Rectal smooth muscle tissue (tissue), 1 donor: ENCODE data around the gene GNB2.
A peak's percentile ranks its signal among the peaks of the same experiment; 100 is the strongest.
"Not testable (repeated sequence)": the region's sequence is repeated elsewhere in the genome, so short reads cannot be mapped to it uniquely, and the experiment has no call there.

ENCODE experiments used
- H3K27ac ChIP-seq: one replicate; pipeline ENCODE4 v1.7.0; 2013; ENCODE audit warnings: low read depth, low read length, inconsistent platforms
- H3K27me3 ChIP-seq: one replicate; pipeline ENCODE4 v1.7.0; 2013; ENCODE audit warnings: low read length; ENCODE audit not compliant: control insufficient read depth, insufficient read depth
- H3K36me3 ChIP-seq: one replicate; pipeline ENCODE4 v1.7.0; 2013; ENCODE audit warnings: low read length; ENCODE audit not compliant: control insufficient read depth, insufficient read depth
- H3K4me1 ChIP-seq: one replicate; pipeline ENCODE4 v1.7.0; 2013; ENCODE audit warnings: low read length; ENCODE audit not compliant: control insufficient read depth, insufficient read depth
- H3K4me3 ChIP-seq: one replicate; pipeline ENCODE4 v1.7.0; 2013; ENCODE audit warnings: low read length
- H3K9ac ChIP-seq: one replicate; pipeline ENCODE4 v1.7.0; 2013; ENCODE audit warnings: low read length

Gene GNB2

DNA sequence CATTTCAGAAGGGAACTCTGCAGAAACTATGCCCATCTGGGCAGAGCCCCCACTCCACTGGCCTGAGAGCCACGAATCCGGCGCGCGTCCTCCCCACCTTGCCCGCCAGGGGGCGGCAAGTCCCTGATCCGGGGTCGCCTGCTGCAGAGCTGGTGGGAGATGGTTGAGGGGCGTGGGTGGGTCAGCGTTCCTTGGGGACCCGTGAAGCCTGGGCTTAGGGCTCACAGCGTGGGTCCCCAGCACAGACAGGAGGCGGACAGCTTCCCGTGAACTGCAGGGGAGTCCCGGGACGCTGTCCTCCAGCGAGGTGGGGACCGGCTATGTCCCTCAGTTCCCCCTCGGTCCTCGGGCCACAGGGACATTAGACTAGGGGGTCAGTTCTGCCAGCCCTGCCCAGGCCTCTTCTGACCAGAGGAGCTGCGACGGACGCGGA lies 31.8 kb downstream of the GNB2 start:
- H3K27ac ChIP-seq, result peak overlapping the region; percentile 85
- H3K36me3 ChIP-seq, result no peaks in the 10 kb centered on the region
- H3K27me3 ChIP-seq, result no peaks in the 10 kb centered on the region
- peak overlapping the region; percentile 87 for H3K4me3 ChIP-seq
- peak overlapping the region; percentile 66 for H3K9ac ChIP-seq
- H3K4me1 ChIP-seq, result peaks cover 9% of the 10 kb centered on the region

DNA sequence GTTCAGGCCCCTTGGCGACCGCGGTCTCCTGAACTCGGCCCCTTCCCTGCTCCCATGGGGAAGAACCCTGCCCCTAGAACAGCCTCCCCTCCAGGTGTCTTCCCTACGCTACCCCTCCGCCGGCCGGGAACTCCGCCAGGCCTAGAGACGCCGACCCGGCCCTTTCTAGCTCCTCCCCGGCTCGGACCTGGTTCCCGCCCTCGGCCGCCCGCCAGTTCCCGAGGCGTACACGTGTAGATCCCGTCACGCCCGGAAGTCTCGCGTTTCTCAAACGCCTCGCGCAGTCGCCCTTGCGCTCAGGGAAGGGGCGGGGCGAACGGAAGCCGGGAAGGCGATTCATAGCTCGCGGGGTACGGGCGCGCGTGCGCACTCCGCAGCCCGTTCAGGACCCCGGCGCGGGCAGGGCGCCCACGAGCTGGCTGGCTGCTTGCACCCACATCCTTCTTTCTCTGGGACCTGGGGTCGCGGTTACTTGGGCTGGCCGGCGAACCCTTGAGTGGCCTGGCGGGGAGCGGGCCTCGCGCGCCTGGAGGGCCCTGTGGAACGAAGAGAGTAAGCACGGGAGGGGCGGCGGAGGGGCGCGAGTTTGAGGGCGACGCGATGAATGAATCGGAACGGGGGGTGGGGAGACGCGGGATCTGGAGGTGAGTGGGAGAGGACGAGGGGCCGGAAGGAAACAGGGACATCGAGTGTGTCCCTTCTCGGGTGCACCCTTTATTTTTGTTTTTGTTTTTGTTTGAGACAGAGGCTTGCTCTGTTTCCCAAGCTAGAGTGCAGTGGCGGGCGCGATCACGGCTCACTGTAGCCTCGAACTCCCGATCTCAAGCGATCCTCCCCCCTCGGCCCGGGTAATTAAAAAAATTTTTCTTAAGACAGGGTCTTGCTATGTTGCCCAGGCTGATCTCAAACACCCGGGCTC lies 32.5 kb downstream of the GNB2 start, which contains the start of gene POP7:
Gene POP7 (plus strand): TSS at position 369 of the 919 bp plus-strand sequence. CDS start 710 bp downstream, outside the sequence.
- no peaks in the 10 kb centered on the region for H3K36me3 ChIP-seq
- peak within 1 kb of the TSS; percentile 94 for H3K4me3 ChIP-seq
- peak within 1 kb of the TSS; percentile 85 for H3K27ac ChIP-seq
- peaks cover 9% of the 10 kb centered on the region for H3K4me1 ChIP-seq
- H3K9ac ChIP-seq, result peak within 1 kb of the TSS; percentile 78
- no peaks in the 10 kb centered on the region for H3K27me3 ChIP-seq

DNA sequence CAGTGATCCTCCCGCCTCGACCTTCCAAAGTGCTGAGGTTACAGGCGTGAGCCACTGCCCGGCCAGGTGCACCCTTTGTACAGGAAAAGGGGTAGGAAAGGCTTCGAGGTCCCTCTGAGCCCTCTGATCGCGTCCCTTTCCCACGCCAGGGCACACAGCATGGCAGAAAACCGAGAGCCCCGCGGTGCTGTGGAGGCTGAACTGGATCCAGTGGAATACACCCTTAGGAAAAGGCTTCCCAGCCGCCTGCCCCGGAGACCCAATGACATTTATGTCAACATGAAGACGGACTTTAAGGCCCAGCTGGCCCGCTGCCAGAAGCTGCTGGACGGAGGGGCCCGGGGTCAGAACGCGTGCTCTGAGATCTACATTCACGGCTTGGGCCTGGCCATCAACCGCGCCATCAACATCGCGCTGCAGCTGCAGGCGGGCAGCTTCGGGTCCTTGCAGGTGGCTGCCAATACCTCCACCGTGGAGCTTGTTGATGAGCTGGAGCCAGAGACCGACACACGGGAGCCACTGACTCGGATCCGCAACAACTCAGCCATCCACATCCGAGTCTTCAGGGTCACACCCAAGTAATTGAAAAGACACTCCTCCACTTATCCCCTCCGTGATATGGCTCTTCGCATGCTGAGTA lies 33.3 kb downstream of the GNB2 start:
- H3K9ac ChIP-seq, result peak overlapping the region; percentile 78
- H3K27me3 ChIP-seq, result no peaks in the 10 kb centered on the region
- H3K27ac ChIP-seq, result peak overlapping the region; percentile 85
- H3K4me3 ChIP-seq, result peak overlapping the region; percentile 94
- H3K4me1 ChIP-seq, result peaks cover 9% of the 10 kb centered on the region
- H3K36me3 ChIP-seq, result no peaks in the 10 kb centered on the region

DNA sequence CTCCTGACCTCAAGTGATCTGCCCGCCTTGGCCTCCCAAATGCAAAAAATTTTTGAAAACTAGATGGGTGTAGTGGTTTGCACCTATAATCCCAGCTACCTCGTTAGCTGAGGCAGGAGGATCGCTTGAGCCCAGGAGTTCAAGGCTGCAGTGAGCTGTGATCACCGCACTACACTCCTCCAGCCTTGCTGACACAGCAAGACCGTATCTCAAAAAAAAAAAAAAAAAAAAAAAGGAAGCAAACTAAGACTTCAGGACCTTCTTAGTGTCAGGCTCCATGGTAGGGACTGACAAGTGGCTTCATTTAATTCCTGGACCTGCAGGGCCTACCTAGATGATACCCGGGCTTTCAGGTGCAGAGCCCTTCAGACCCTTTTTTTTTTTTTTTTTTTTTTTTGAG lies 34.9 kb downstream of the GNB2 start:
- H3K27me3 ChIP-seq, result no peaks in the 10 kb centered on the region
- no peak overlapping the region for H3K27ac ChIP-seq
- H3K4me3 ChIP-seq, result no peak overlapping the region

DNA sequence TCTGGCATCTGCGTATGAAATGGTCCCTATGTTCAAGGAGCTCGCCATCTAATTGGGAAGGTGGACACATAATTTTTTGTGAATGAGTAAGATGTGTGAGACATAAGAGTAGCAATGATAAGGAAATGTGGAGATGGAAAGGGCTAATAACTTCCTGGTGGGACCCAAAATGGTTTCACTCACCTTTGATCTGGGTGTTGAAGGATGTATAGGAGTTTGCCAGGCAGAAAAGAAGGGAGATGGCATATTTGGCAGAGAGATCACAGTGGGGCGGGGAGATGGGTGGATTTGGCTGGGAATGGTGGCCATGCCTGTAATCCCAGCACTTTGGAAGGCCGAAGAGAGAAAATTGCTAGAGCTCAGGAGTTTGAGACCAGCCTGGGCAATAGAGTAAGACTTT lies 36.9 kb downstream of the GNB2 start:
- Histone ChIP-seq H3K27ac (no peak overlapping the region), H3K36me3 (no peaks in the 10 kb centered on the region), H3K4me1 (peaks cover 9% of the 10 kb centered on the region), H3K9ac (no peak overlapping the region), H3K27me3 (no peaks in the 10 kb centered on the region), H3K4me3 (no peak overlapping the region)

More for the DNA sequence above, 34.9 kb downstream of the GNB2 start:
- H3K4me1 ChIP-seq, result peaks cover 9% of the 10 kb centered on the region
- no peak overlapping the region for H3K9ac ChIP-seq
- no peaks in the 10 kb centered on the region for H3K36me3 ChIP-seq

DNA sequence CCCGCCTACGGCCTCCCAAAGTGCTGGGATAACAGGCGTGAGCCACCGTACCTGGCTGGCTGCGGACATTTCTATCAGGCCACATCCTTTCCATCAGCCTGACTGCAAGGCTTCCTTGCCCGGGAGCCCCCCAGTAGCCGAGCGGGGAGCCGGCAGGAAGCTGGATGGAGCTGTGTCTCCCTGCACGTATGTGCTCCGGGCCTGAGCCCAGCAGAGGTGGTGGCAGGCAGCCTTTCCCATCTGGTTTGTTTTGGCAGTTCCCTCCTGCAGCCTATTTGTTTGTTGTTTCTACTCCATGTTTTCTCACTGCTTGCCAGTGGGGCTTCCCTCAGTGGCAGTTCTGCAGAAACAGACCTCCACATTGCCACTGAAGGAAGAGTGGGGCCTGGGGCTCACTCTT lies 37.8 kb downstream of the GNB2 start:
- Histone ChIP-seq H3K4me1 (peaks cover 9% of the 10 kb centered on the region), H3K4me3 (no peak overlapping the region), H3K27ac (no peak overlapping the region), H3K36me3 (no peaks in the 10 kb centered on the region), H3K9ac (no peak overlapping the region), H3K27me3 (no peaks in the 10 kb centered on the region)

DNA sequence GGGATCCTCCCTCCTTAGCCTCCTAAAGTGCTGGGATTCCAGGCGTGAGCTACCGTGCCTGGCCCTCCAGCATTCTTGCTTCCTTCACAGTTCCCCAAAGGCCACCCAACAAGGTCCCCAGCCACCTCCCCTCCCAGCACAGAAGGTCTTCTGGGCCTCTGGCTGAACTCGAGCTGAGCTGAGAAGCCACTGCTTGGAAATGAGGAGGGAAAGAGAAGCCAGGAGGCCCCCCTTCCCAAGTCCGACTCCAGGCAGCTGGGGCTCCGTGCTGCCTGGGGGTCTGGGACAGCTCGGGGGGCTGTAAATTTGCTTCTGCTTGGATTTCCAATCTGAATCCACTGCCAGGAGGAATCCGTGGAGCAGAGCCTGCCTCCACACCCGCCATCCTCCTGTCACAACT lies 41.2 kb downstream of the GNB2 start:
- Histone ChIP-seq H3K4me3 (no peak overlapping the region), H3K9ac (no peak overlapping the region), H3K27me3 (peaks cover under 1% of the 10 kb centered on the region), H3K4me1 (no peaks in the 10 kb centered on the region), H3K36me3 (no peaks in the 10 kb centered on the region), H3K27ac (no peak overlapping the region)

DNA sequence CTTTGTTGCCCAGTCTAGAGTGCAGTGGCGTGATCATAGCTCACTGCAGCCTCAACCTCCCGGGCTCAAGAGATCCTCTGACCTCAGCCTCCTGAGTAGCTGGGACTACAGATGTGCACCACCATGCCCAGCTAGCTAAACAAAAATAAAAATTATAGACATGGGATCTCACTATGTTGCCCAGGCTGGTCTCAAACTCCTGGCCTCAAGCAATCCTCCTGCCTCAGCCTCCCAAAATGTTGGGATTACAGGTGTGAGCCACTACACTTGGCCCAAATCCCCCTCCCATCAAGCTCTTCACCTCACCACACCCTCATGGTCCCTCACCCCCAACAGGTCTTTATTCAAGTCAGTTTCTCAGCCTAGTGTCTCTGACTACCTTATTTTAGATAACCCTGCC lies 43.5 kb downstream of the GNB2 start:
- not testable (repeated sequence) for H3K4me1 ChIP-seq, H3K9ac ChIP-seq, H3K27ac ChIP-seq, H3K4me3 ChIP-seq, H3K36me3 ChIP-seq
- H3K27me3 ChIP-seq, result peaks cover 14% of the 10 kb centered on the region

DNA sequence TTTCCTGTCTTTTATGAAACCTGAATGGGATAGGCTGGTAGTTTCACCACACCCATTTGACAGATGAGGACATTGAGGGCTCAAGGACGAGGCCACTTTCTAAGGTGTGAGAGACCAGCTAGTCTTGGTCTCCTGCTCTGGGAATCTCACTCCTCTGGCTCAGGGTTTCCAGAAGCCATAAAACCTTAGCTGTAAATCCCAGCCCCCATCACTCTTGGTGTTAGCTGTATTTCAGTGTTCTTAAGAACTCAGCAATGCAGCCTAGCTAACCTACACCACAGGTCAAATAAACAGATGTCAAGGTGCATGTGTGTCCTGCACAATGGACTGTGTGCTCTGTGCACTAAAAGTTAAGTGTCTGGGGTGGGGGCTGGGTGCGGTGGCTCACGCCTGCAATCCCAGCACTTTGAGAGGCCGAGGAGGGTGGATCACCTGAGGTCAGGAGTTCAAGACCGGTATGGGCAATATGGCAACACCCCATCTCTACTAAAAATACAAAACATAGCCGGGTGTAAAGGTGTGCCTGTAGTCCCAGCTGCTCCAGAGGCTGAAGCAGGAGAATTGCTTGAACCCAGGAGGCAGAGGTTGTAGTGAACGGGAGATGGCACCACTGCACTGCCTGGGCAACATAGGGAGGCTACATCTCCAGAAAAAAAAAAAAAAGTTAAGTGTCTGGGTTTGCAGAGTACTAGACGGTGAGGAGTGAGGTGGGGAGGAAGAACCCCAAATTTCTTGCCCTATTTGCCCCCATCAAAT lies 46.2 kb downstream of the GNB2 start:
- no peak overlapping the region for H3K4me3 ChIP-seq
- no peak overlapping the region for H3K27ac ChIP-seq
- no peak overlapping the region for H3K9ac ChIP-seq
- H3K4me1 ChIP-seq, result no peaks in the 10 kb centered on the region
- H3K27me3 ChIP-seq, result peaks cover 14% of the 10 kb centered on the region
- no peaks in the 10 kb centered on the region for H3K36me3 ChIP-seq

DNA sequence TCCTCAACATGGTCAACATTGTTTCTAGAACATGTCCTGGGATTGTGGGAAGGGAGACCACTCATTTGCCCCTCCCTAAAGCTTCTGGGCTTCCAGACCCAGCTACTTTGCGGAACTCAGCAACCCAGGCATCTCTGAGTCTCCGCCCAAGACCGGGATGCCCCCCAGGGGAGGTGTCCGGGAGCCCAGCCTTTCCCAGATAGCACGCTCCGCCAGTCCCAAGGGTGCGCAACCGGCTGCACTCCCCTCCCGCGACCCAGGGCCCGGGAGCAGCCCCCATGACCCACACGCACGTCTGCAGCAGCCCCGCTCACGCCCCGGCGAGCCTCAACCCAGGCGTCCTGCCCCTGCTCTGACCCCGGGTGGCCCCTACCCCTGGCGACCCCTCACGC lies 46.7 kb downstream of the GNB2 start, which contains the start of gene EPO:
Gene EPO (plus strand): TSS at position 190 of the 392 bp plus-strand sequence. CDS start 513 bp downstream, outside the sequence.
- Histone ChIP-seq H3K4me3 (no peak within 1 kb of the TSS), H3K27me3 (peaks cover 14% of the 10 kb centered on the region), H3K9ac (no peak within 1 kb of the TSS), H3K4me1 (no peaks in the 10 kb centered on the region), H3K36me3 (no peaks in the 10 kb centered on the region), H3K27ac (no peak within 1 kb of the TSS)

DNA sequence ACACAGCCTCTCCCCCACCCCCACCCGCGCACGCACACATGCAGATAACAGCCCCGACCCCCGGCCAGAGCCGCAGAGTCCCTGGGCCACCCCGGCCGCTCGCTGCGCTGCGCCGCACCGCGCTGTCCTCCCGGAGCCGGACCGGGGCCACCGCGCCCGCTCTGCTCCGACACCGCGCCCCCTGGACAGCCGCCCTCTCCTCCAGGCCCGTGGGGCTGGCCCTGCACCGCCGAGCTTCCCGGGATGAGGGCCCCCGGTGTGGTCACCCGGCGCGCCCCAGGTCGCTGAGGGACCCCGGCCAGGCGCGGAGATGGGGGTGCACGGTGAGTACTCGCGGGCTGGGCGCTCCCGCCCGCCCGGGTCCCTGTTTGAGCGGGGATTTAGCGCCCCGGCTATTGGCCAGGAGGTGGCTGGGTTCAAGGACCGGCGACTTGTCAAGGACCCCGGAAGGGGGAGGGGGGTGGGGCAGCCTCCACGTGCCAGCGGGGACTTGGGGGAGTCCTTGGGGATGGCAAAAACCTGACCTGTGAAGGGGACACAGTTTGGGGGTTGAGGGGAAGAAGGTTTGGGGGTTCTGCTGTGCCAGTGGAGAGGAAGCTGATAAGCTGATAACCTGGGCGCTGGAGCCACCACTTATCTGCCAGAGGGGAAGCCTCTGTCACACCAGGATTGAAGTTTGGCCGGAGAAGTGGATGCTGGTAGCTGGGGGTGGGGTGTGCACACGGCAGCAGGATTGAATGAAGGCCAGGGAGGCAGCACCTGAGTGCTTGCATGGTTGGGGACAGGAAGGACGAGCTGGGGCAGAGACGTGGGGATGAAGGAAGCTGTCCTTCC lies 47.3 kb downstream of the GNB2 start:
- H3K27me3 ChIP-seq, result peaks cover 14% of the 10 kb centered on the region

More for the DNA sequence above, 47.3 kb downstream of the GNB2 start:
- Histone ChIP-seq H3K4me1 (no peaks in the 10 kb centered on the region), H3K36me3 (no peaks in the 10 kb centered on the region), H3K27ac (no peak overlapping the region), H3K4me3 (no peak overlapping the region), H3K9ac (no peak overlapping the region)
